ENCODE data around the gene SRM.
"Not testable (repeated sequence)": the region's sequence is repeated elsewhere in the genome, so short reads cannot be mapped to it uniquely, and the experiment has no call there.

Gene SRM

GRCh38 chr1:11064942-11065341, 5.1 kb upstream of the SRM start:
- DNase-seq (ENCODE audit: low read depth in 2 of 2): no peak

GRCh38 chr1:11063937-11064537, 4.2 kb upstream of the SRM start:
- DNase-seq (ENCODE audit: low read depth in 2 of 2): not testable (repeated sequence)

- no peak for DNase-seq (ENCODE audit: low read depth in 2 of 2)
These were observed 3.2 kb upstream of the SRM start for GRCh38 chr1:11062965-11063401.

GRCh38 chr1:11061652-11062365, 2.0 kb upstream of the SRM start:
- no peak for DNase-seq (ENCODE audit: low read depth in 2 of 2)

- no peak for DNase-seq (ENCODE audit: low read depth in 2 of 2)
These were observed 457 bp downstream of the SRM start for GRCh38 chr1:11059155-11059967.

GRCh38 chr1:11058595-11059154, 1.1 kb downstream of the SRM start:
- no peak for DNase-seq (ENCODE audit: low read depth in 2 of 2)

- DNase-seq (ENCODE audit: low read depth in 2 of 2): no peak
These were observed 1.8 kb downstream of the SRM start for GRCh38 chr1:11058026-11058425.

- DNase-seq (ENCODE audit: low read depth in 2 of 2): no peak
These were observed 2.3 kb downstream of the SRM start for GRCh38 chr1:11057477-11057876.

GRCh38 chr1:11056504-11056903, 3.3 kb downstream of the SRM start:
- no peak for DNase-seq (ENCODE audit: low read depth in 2 of 2)

- DNase-seq (ENCODE audit: low read depth in 2 of 2): no peak
These were observed 4.1 kb downstream of the SRM start for GRCh38 chr1:11055676-11056075.

- no peak for DNase-seq (ENCODE audit: low read depth in 2 of 2)
These were observed 5.2 kb downstream of the SRM start for GRCh38 chr1:11054666-11055065.

- DNase-seq (ENCODE audit: low read depth in 2 of 2): no peak
These were observed 5.6 kb downstream of the SRM start for GRCh38 chr1:11054181-11054580.

- no peak for DNase-seq (ENCODE audit: low read depth in 2 of 2)
These were observed 6.1 kb downstream of the SRM start for GRCh38 chr1:11053758-11054137.

- no peak for DNase-seq (ENCODE audit: low read depth in 2 of 2)
These were observed 6.7 kb downstream of the SRM start for GRCh38 chr1:11052839-11053757.

GRCh38 chr1:11051781-11052511, 7.9 kb downstream of the SRM start:
- DNase-seq (ENCODE audit: low read depth in 2 of 2): no peak

- not testable (repeated sequence) for DNase-seq (ENCODE audit: low read depth in 2 of 2)
These were observed 8.7 kb downstream of the SRM start for GRCh38 chr1:11051121-11051520.

- no peak for DNase-seq (ENCODE audit: low read depth in 2 of 2)
These were observed 13.0 kb downstream of the SRM start, which contains the start of gene MASP2 for GRCh38 chr1:11046625-11047365. TSS of gene MASP2 (minus strand) at chr1:11047239. CDS start at chr1:11047207, 32 bp downstream.

- DNase-seq (ENCODE audit: low read depth in 2 of 2): no peak
These were observed 13.6 kb downstream of the SRM start for GRCh38 chr1:11046270-11046566.

GRCh38 chr1:11045428-11046269, 14.2 kb downstream of the SRM start:
- DNase-seq (ENCODE audit: low read depth in 2 of 2): no peak
